ENCODE results near the gene ITGB1.

GRCh38 chr10:32893916-32894664 is 63.9 kb downstream of the ITGB1 start:
- TF ChIP-seq CTCF (IDR thresholded peaks at IDR 0.05) (no peak), POLR2A (IDR thresholded peaks at IDR 0.05) (no peak)

All from heart left ventricle (tissue), 13 donors.